ENCODE results near the gene SMAD3.

DNA sequence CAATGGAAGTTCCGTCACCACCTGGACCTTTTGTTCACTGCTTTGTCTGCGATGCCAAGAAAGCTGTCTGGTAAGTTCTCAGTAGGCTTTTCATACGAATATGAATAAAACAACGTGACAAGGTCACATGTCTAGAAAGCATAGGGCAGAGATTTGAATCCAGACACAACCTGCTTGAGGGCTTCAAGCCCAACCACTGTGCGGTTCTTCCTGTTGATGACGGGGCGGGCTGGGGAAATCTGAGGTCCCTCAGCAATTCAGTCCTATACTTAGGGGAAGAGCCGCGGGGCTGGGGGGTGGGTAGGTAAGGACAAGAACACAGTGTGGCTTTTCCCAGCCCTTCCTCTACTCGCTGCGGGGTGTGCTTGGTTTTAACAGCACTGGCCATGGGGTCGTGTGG lies 32.4 kb upstream of the SMAD3 start:
- TF ChIP-seq, protein P1, sequence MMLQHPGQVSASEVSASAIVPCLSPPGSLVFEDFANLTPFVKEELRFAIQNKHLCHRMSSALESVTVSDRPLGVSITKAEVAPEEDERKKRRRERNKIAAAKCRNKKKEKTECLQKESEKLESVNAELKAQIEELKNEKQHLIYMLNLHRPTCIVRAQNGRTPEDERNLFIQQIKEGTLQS (IDR thresholded peaks at IDR 0.05): no peak
- TF ChIP-seq, protein P2, sequence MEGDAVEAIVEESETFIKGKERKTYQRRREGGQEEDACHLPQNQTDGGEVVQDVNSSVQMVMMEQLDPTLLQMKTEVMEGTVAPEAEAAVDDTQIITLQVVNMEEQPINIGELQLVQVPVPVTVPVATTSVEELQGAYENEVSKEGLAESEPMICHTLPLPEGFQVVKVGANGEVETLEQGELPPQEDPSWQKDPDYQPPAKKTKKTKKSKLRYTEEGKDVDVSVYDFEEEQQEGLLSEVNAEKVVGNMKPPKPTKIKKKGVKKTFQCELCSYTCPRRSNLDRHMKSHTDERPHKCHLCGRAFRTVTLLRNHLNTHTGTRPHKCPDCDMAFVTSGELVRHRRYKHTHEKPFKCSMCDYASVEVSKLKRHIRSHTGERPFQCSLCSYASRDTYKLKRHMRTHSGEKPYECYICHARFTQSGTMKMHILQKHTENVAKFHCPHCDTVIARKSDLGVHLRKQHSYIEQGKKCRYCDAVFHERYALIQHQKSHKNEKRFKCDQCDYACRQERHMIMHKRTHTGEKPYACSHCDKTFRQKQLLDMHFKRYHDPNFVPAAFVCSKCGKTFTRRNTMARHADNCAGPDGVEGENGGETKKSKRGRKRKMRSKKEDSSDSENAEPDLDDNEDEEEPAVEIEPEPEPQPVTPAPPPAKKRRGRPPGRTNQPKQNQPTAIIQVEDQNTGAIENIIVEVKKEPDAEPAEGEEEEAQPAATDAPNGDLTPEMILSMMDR (IDR thresholded peaks at IDR 0.05 in 2 of 3, conservative IDR thresholded peaks at IDR 0.05 in 1 of 3; ENCODE audit: borderline replicate concordance in 1 of 3, insufficient read depth in 1 of 3, low read depth in 2 of 3, low read length in 2 of 3): no peak
- TF ChIP-seq ZNF274 (IDR thresholded peaks at IDR 0.05; ENCODE audit: low read depth, low read length) (no peak), SP1 (IDR thresholded peaks at IDR 0.05; ENCODE audit: low read depth) (no peak), POLR2A (IDR thresholded peaks at IDR 0.05; ENCODE audit: borderline replicate concordance, extremely low read depth, insufficient read depth, insufficient read length) (no peak), POLR2AphosphoS5 (IDR thresholded peaks at IDR 0.05; ENCODE audit: low read depth, low read length) (no peak), EGR1 (IDR thresholded peaks at IDR 0.05; ENCODE audit: low read depth) (no peak), EZH2 (IDR thresholded peaks at IDR 0.05) (no peak)
- TF ChIP-seq, protein P3, sequence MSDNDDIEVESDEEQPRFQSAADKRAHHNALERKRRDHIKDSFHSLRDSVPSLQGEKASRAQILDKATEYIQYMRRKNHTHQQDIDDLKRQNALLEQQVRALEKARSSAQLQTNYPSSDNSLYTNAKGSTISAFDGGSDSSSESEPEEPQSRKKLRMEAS (IDR thresholded peaks at IDR 0.05): no peak
